ENCODE measurements around the gene MAST3.

The MAST3 gene

DNA sequence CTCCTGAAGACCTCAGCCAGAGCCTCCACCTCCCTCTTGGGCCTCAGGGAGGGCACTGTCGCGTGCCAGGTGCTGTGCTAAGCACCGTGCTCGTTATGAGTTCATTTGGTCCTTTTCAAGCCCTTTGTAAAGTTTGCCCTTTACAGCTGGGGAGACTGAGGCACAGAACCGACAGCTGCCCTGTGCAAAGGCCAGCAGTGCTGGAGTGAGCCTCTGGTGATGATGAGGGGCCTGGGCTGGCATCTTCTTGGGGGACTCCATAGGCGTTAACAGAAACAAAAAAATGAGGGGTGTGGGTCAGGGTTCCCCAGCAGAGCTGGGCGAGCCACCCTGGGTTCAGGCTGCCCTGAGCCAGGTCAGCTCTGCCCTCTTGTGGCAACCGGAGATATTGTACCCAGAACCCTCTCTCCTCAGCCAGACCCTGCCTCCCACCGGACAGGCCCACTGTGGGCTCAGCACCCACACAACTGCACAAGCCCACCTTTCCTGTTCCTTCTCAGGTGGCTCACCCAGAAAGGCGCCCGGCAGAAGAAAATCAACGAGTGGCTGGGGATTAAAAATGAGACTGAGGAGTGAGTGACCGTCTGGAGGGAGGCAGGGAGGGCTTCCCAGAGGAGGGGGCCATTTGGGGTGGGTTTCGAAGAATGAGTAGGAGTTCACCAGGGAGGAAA, 70.5 kb downstream of the MAST3 start:
- Histone ChIP-seq H3K4me1 (ENCODE audit: control insufficient read depth, insufficient read depth, low read length) (peaks cover 3% of the 10 kb centered on the region), H3K9ac (ENCODE audit: low read depth, low read length) (no peak overlapping the region), H3K9me3 (replicated peaks; ENCODE audit: low read length) (no peaks in the 10 kb centered on the region), H3K27me3 (ENCODE audit: control insufficient read depth, insufficient read depth, low read length) (no peaks in the 10 kb centered on the region), H3K4me3 (ENCODE audit: low read length) (no peak overlapping the region), H3K4me2 (ENCODE audit: low read length) (no peak overlapping the region), H3K36me3 (ENCODE audit: insufficient read depth, low read length) (peaks cover 34% of the 10 kb centered on the region)

DNA sequence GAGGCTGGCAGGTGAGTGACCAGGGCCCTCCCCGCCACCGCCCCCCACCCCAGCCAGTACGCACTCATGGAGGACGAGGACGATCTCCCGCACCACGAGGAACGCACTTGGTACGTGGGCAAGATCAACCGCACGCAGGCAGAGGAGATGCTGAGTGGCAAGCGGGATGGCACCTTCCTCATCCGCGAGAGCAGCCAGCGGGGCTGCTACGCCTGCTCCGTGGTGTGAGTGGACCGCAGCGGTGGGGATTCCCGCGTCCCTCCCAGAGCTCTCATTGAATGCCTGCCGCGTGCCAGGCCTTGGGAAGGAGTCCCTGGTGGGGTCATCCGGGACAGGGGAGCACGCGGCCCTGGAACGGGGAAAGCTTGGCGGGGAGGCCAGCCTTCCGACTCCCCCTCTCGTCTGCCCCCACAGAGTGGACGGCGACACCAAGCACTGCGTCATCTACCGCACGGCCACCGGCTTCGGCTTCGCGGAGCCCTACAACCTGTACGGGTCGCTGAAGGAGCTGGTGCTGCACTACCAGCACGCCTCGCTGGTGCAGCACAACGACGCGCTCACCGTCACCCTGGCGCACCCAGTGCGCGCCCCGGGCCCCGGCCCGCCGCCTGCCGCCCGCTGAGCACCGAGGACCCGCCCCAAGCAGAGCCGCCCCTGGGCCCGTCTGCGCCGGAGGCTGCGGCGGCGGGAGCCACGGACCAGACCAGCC, 71.2 kb downstream of the MAST3 start:
- no peaks in the 10 kb centered on the region for H3K27me3 ChIP-seq (ENCODE audit: control insufficient read depth, insufficient read depth, low read length)
- peaks cover 8% of the 10 kb centered on the region for H3K4me1 ChIP-seq (ENCODE audit: control insufficient read depth, insufficient read depth, low read length)
- no peak overlapping the region for H3K4me2 ChIP-seq (ENCODE audit: low read length)
- peaks cover 30% of the 10 kb centered on the region for H3K36me3 ChIP-seq (ENCODE audit: insufficient read depth, low read length)
- no peak overlapping the region for H3K4me3 ChIP-seq (ENCODE audit: low read length)
- no peaks in the 10 kb centered on the region for H3K9me3 ChIP-seq (replicated peaks; ENCODE audit: low read length)
- H3K9ac ChIP-seq (ENCODE audit: low read depth, low read length): no peak overlapping the region

DNA sequence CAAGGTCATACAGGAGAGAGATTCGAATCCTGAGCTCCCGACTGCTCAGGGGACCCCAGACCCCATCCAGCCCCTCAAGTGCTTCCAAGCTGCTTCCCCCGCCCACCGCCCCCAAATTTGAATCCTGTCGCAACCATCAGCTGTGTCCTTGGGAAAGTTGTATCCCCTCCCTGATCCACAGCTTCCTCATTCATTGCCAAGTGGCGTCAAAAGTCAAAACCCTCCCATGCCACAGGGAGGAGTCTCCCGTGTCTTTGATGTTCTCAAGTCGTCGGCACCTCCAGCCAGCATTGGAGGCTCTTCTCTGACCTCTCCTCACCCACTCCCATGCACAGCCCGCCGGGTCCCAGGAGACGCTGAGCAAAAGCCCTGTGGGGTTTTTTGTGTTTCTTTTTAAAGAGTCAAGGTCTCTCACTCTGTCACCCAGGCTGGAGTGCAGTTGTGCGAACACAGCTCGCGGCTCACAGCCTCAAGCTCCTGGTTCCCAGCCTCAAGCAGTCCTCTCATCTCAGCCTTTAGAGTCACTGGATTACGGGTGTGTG, 73.2 kb downstream of the MAST3 start:
- no peak overlapping the region for H3K4me2 ChIP-seq (ENCODE audit: low read length)
- peaks cover 12% of the 10 kb centered on the region for H3K4me1 ChIP-seq (ENCODE audit: control insufficient read depth, insufficient read depth, low read length)
- no peak overlapping the region for H3K4me3 ChIP-seq (ENCODE audit: low read length)
- H3K9me3 ChIP-seq (replicated peaks; ENCODE audit: low read length): no peaks in the 10 kb centered on the region
- no peaks in the 10 kb centered on the region for H3K27me3 ChIP-seq (ENCODE audit: control insufficient read depth, insufficient read depth, low read length)
- H3K36me3 ChIP-seq (ENCODE audit: insufficient read depth, low read length): peaks cover 26% of the 10 kb centered on the region
- no peak overlapping the region for H3K9ac ChIP-seq (ENCODE audit: low read depth, low read length)

DNA sequence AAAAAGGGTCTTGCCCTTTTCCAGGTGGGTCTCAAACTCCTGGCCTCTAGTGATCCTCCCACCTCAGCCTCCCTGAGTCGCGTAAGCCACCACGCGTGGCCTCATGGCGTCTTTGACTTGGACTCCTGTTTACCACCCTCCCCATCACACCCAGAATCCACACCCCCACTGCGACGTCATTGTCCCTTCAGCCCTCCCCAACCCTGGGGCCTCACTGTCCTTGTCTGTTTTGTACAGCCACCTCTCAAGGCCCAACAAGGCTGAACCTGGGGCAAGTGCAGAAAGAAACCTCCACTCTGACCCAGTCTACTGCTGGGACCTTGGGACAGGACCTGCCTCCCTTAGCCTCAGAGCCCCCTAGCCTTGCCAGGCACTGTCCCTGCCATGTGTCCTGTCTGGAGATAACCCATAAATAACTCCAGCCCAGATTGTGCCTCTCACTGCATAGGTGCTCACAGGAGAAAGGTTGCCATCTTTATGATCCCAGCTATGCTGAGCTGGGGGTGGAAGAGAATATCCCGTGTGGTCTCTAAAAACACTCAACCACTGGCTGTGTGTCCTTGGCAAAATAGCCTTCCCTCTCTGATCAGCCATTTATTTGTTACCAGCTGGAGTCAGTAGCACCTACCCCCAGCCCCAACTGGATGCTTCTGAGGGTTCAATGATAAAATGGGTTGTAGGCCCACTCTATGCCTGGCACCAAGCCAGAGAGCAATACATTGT, 74.2 kb downstream of the MAST3 start:
- Histone ChIP-seq H3K27me3 (ENCODE audit: control insufficient read depth, insufficient read depth, low read length) (no peaks in the 10 kb centered on the region), H3K4me1 (ENCODE audit: control insufficient read depth, insufficient read depth, low read length) (peaks cover 12% of the 10 kb centered on the region), H3K4me2 (ENCODE audit: low read length) (no peak overlapping the region), H3K36me3 (ENCODE audit: insufficient read depth, low read length) (peaks cover 20% of the 10 kb centered on the region), H3K4me3 (ENCODE audit: low read length) (no peak overlapping the region), H3K9me3 (replicated peaks; ENCODE audit: low read length) (no peaks in the 10 kb centered on the region), H3K9ac (ENCODE audit: low read depth, low read length) (no peak overlapping the region)

DNA sequence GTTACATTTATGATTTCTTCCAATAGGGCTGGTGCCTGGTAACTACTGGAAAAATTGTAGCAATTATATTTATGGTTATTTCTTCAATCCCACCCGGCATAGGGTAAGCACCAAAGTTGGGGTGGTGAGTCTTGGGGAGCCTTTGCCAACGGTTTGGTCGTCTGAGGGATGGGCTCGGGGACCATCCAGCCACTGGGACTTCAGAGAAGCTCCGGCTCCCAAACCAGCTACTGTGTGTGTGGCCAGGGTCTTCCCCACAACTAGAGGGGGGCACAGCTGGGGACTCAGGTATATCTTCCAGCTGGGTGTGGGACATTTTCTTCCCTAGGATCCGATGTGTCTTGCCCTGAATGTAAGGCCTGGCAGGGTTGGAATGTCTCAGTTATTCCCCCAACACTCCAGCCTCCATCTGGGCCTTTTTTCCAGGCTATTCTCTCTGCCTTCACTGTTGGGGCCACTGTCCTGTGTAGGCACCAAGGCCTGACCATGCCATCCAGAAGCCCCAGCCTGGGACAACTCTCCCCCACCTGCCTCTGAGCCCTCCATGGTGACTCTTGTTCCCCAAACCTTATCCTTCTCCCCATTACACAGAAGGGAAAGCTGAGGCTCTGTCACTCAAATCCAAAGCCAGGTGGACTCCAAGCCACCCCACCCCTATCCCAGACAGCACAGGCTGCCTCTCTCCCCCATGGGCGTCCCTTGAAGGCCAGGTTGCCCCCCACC, 74.9 kb downstream of the MAST3 start:
- Histone ChIP-seq H3K9me3 (replicated peaks; ENCODE audit: low read length) (no peaks in the 10 kb centered on the region), H3K4me2 (ENCODE audit: low read length) (no peak overlapping the region), H3K9ac (ENCODE audit: low read depth, low read length) (no peak overlapping the region), H3K4me3 (ENCODE audit: low read length) (no peak overlapping the region), H3K27me3 (ENCODE audit: control insufficient read depth, insufficient read depth, low read length) (no peaks in the 10 kb centered on the region), H3K4me1 (ENCODE audit: control insufficient read depth, insufficient read depth, low read length) (peaks cover 12% of the 10 kb centered on the region), H3K36me3 (ENCODE audit: insufficient read depth, low read length) (peaks cover 15% of the 10 kb centered on the region)

DNA sequence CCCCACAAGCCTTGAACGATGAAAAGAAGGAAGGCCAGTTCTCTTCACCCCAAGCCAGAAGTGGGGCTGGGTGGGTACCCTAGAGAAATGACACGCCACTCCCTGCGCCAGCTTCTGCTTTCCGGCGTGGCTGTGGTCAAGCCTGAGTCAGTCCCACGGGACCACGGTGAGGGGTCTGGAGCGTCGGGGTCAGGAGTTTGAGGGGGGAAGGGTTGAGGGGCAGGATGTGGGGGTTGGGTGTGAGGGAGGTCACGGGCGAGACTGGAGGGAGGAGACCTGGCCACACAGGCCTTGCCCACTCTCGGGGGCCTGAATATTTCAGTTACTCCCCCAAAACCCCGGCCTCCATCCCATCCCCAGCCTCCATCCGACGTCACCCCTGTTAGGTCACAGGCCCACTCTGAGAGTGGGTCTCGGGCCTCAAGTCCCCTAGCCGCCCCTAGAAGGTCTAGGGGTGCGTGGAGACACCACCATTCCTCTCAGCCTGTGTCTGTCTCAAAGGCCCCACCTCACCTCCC, 75.5 kb downstream of the MAST3 start:
- H3K36me3 ChIP-seq (ENCODE audit: insufficient read depth, low read length): peaks cover 15% of the 10 kb centered on the region
- H3K9ac ChIP-seq (ENCODE audit: low read depth, low read length): no peak overlapping the region
- no peaks in the 10 kb centered on the region for H3K9me3 ChIP-seq (replicated peaks; ENCODE audit: low read length)
- H3K4me2 ChIP-seq (ENCODE audit: low read length): peak overlapping the region; percentile 97
- no peaks in the 10 kb centered on the region for H3K27me3 ChIP-seq (ENCODE audit: control insufficient read depth, insufficient read depth, low read length)
- peak overlapping the region; percentile 77 for H3K4me3 ChIP-seq (ENCODE audit: low read length)
- peaks cover 12% of the 10 kb centered on the region for H3K4me1 ChIP-seq (ENCODE audit: control insufficient read depth, insufficient read depth, low read length)

DNA sequence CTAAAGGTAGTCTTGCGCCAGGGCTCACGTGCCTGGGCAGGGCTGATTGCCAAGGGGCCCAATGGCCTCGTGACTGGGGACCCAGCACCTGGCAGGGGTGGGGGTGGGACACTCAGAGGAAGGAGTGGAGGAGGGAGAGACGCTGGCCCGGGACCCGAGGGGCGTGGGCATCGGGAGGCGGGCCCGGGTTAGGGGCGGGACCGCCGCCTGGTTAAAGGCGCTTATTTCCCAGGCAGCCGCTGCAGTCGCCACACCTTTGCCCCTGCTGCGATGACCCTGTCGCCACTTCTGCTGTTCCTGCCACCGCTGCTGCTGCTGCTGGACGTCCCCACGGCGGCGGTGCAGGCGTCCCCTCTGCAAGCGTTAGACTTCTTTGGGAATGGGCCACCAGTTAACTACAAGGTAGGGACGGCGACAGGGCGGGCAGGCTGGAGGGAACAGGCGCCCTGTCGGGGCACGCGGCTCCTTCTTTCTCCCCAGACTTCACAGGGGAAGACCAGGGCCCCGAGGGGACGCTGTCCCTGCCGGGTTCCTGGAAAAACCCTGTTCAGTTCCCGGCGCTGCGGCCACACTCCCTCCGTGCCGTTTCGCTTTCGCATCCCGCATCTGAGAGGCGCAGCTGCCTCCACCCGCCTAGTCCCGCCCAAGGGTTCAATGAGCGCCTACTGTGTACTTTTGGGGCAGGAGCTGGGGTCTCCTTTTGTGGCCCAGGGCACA, 76.2 kb downstream of the MAST3 start, which contains the start of gene IFI30:
TSS of gene IFI30 (plus strand) at position 242 of the 717 bp plus-strand sequence. CDS start at position 271, 29 bp downstream.
- Histone ChIP-seq H3K4me2 (ENCODE audit: low read length) (peak within 1 kb of the TSS; percentile 97), H3K27me3 (ENCODE audit: control insufficient read depth, insufficient read depth, low read length) (no peaks in the 10 kb centered on the region), H3K36me3 (ENCODE audit: insufficient read depth, low read length) (peaks cover 10% of the 10 kb centered on the region), H3K9ac (ENCODE audit: low read depth, low read length) (peak within 1 kb of the TSS; percentile 64), H3K4me1 (ENCODE audit: control insufficient read depth, insufficient read depth, low read length) (peaks cover 12% of the 10 kb centered on the region), H3K4me3 (ENCODE audit: low read length) (peak within 1 kb of the TSS; percentile 77), H3K9me3 (replicated peaks; ENCODE audit: low read length) (no peaks in the 10 kb centered on the region)

DNA sequence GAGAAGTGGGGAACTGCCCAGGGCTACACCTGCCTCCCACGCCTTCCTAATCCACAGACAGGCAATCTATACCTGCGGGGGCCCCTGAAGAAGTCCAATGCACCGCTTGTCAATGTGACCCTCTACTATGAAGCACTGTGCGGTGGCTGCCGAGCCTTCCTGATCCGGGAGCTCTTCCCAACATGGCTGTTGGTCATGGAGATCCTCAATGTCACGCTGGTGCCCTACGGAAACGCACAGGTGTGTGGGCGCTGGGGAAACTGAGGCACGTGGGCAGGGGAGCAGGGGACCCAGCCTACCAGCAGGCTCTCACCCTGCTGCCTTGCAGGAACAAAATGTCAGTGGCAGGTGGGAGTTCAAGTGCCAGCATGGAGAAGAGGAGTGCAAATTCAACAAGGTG, 77.4 kb downstream of the MAST3 start:
- Histone ChIP-seq H3K4me2 (ENCODE audit: low read length) (no peak overlapping the region), H3K4me3 (ENCODE audit: low read length) (no peak overlapping the region), H3K9ac (ENCODE audit: low read depth, low read length) (no peak overlapping the region), H3K36me3 (ENCODE audit: insufficient read depth, low read length) (no peaks in the 10 kb centered on the region), H3K27me3 (ENCODE audit: control insufficient read depth, insufficient read depth, low read length) (no peaks in the 10 kb centered on the region), H3K9me3 (replicated peaks; ENCODE audit: low read length) (no peaks in the 10 kb centered on the region), H3K4me1 (ENCODE audit: control insufficient read depth, insufficient read depth, low read length) (peaks cover 12% of the 10 kb centered on the region)

DNA sequence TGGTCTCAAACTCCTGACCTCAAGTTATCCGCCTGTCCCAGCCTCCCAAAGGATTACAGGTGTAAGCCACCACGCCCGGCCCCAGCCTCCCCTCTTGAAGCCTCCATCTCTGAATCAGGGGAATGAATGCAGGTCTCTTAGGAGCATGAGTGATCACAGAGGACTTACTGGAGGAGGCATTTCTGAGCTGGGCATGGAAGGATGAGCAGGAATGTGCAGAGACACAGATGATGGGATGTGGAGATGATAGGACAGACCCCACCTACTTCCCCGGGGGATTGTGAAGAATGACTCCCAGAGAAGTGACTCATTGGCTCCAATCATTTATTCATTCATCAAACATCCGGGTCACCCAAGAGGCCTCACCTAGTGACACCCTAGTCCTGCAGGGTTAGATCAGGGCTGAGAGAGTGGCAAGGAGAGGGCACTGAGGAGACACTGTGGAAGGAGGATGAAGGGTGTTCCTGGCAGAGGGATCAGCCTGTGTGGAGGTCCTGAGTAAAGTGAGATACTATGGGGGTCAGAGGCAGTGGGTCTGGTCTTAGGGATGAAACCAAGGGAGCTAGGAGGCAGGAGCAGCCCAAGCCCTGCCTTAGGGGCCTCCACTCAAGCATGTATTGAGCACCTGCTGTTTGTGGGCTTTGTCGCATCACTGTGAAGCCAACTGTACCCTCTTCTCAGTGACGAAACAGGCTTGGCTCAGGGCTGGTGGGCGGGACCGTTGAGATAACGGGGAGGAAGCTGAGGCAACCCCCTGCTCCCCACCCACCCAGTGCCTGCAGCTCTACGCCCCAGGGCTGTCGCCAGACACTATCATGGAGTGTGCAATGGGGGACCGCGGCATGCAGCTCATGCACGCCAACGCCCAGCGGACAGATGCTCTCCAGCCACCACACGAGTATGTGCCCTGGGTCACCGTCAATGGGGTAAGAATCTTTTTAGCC, 79.1 kb downstream of the MAST3 start:
- Histone ChIP-seq H3K9me3 (replicated peaks; ENCODE audit: low read length) (no peaks in the 10 kb centered on the region), H3K4me1 (ENCODE audit: control insufficient read depth, insufficient read depth, low read length) (peaks cover 12% of the 10 kb centered on the region), H3K4me3 (ENCODE audit: low read length) (no peak overlapping the region), H3K36me3 (ENCODE audit: insufficient read depth, low read length) (no peaks in the 10 kb centered on the region), H3K27me3 (ENCODE audit: control insufficient read depth, insufficient read depth, low read length) (no peaks in the 10 kb centered on the region), H3K4me2 (ENCODE audit: low read length) (no peak overlapping the region), H3K9ac (ENCODE audit: low read depth, low read length) (no peak overlapping the region)

DNA sequence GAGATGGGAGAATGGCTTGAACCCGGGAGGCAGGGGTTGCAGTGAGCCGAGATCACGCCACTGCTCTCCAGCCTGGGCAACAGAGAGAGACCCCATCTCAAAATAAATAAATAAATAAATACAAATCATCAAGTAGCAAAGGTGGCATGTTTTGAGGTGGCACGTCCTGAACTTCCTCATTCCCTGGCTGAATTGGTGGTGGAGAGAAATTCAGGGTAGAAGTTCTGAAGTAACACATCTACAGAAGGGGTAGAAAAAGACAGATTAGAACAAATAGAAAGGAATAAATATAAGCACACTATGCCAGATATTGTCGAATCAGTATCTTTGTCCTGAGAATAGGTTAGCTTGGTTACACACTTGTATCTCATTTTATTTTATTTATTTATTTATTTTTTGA, 82.4 kb downstream of the MAST3 start:
- Histone ChIP-seq H3K27me3 (ENCODE audit: control insufficient read depth, insufficient read depth, low read length) (no peaks in the 10 kb centered on the region), H3K4me1 (ENCODE audit: control insufficient read depth, insufficient read depth, low read length) (no peaks in the 10 kb centered on the region), H3K4me3 (ENCODE audit: low read length) (no peak overlapping the region), H3K9ac (ENCODE audit: low read depth, low read length) (no peak overlapping the region), H3K9me3 (replicated peaks; ENCODE audit: low read length) (no peaks in the 10 kb centered on the region), H3K36me3 (ENCODE audit: insufficient read depth, low read length) (no peaks in the 10 kb centered on the region), H3K4me2 (ENCODE audit: low read length) (no peak overlapping the region)
